Activated CD8-positive, alpha-beta memory T cell treated with anti-CD3 and anti-CD28 coated beads, Interleukin-2, amount 50 U/mL, for 1 hour (primary cell): ENCODE data around the gene SCGB1D4.
"Not testable (repeated sequence)": the region's sequence is repeated elsewhere in the genome, so short reads cannot be mapped to it uniquely, and the experiment has no call there.

Source experiments
- DNase-seq: peaks from one replicate; pipeline ENCODE4 v3.0.0-alpha.2; 2020; ENCODE audit errors: extremely low read depth

The SCGB1D4 gene, protein sequence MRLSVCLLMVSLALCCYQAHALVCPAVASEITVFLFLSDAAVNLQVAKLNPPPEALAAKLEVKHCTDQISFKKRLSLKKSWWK

DNA sequence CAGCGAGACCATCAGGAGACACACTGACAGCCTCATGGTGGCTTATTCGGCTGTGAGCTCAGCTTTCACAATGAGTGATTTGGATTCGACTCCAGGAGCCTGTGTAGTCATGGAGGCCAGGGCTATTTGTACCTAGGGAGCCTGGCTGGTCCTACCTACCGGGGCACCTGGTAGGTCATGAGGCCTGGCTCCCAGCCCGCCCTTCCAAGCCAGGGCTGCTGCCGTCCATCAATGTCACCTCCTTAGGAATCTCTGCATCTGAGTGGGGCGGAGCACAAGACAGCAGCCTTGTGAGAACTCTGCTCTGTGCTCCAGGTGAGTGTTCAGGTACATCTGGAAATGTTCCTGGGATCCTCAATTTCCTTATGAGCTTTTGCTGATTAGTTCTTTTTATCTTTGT, at the start of gene SCGB1D4:
Gene SCGB1D4 (minus strand): TSS at position 101 of the 400 bp plus-strand sequence. CDS start 65 bp downstream, at position 36.
- DNase-seq: no peak

DNA sequence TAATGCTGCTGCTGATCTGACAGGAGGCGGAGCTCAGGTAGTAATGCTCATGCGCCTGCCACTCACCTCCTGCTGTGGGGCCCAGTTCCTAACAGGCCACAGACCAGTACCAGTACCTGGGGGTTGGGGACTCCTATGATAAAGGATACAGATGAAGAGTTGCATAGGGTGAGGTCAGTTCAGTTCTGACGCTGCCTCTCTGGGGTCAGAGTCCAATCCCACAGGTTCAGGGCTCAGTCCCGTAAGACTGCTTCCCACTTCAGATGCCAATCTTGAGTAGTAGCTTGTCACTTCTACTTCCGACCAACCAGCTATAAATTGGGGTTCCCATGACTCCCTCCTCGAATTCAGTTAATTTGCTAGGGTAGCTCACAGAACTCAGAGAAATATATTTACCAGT, 47.0 kb upstream of the SCGB1D4 start:
- DNase-seq: no peak

DNA sequence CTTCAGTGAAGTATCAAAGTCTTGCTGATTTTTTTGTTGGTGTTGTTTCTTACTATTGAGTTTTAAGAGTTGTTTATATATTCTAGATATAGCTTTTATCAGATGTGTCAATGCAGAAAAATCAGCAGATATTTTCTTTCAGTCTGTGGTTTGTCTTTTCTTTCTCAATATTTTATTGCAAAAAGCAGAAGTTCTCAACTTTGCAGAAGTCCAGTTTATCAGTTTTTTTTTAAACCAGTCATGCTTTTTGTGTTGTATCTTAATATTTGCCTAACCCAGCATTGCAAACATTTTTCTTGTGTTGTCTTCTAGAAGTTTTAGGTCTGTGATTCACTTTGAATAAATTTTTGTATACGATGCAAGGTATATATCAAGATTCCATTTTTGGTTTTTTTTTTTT, 45.3 kb upstream of the SCGB1D4 start:
- no peak for DNase-seq

DNA sequence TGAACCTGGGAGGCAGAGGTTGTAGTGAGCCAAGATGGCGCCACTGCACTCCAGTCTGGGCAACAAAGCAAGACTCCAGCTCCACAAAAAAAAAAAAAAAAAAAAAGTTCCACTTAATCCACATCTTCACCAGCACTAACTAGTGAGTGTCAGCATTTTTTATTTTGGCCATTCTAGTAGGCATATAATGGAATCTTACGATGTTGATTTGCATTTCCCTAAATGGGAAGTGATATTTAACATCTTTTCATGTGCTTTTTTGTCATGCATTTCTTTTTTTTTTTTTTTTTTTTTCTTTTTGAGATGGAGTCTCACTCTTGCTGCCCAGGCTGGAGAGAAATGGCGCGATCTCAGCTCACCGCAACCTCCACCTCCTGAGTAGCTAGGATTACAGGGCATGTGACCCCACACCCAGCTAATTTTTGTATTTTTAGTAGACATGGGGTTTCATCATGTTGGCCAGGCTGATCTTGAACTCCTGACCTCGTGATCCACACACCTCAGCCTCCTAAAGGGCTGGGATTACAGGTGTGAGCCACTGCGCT, 44.8 kb upstream of the SCGB1D4 start:
- DNase-seq: not testable (repeated sequence)

DNA sequence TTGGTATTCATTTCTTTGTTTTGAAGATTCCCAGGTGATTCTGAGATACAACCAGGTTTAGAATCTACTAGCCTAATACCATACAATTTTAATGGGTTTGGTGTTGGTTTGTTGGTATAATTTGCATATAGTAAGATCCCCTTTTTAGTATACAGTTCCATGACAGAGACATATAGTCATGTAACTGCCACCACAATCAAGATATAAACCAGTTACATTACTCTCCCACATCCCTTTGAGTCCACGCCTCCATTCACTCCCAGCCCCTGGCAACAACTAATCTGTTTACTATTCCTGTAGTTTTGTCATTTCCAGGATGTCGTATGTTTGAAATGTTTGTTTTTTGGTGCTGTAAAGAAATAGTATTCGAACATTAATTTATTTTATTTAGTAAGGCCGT, 42.7 kb upstream of the SCGB1D4 start:
- no peak for DNase-seq

DNA sequence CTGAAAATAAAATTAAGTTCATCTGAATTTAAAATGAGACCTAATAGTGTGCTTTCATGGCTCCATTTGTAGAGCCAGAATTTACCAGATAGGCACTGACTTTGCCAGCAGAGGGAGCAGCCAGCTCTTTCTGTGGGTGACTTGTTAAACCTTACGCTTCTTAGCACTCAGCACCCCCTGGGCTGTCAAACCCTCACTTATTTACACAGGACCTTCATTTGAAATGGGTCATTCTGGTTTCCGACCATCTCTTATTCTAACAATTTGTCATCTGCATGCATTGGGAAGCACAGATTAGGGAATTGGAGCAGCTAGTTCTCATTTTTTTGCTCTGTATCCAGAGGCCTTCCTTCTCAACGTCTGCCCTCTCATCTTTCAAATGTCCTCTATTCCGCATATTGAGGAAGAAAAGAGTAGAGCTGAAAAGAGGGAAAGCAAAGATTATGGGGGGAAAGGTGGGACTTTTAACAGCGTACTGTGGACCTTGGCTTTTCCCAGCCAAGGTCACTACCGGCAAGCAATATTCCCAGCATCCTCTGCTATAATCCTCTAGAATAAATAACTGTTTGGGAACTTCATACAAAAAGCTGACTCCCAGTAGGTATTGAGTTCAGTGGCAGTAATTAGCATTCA, 41.5 kb upstream of the SCGB1D4 start:
- peak; percentile 16 for DNase-seq

DNA sequence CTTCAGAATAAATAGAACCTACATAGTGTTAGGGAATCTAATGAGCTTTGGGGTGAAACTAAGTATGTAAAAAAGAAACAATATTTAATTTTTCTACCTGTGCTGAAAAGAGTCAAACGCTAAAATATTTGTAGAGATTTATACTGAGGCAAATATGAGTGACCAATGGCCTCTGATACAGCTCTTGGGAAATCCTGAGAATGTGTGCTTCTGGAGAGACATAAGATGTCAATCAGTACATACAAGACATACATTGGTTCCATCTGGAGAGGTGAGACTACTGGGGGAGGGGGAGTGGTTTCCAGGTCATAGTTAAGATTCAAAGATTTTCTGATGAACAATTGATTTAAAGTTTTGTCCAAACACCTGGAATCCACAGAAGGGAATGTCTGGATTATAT, 39.3 kb upstream of the SCGB1D4 start:
- no peak for DNase-seq

DNA sequence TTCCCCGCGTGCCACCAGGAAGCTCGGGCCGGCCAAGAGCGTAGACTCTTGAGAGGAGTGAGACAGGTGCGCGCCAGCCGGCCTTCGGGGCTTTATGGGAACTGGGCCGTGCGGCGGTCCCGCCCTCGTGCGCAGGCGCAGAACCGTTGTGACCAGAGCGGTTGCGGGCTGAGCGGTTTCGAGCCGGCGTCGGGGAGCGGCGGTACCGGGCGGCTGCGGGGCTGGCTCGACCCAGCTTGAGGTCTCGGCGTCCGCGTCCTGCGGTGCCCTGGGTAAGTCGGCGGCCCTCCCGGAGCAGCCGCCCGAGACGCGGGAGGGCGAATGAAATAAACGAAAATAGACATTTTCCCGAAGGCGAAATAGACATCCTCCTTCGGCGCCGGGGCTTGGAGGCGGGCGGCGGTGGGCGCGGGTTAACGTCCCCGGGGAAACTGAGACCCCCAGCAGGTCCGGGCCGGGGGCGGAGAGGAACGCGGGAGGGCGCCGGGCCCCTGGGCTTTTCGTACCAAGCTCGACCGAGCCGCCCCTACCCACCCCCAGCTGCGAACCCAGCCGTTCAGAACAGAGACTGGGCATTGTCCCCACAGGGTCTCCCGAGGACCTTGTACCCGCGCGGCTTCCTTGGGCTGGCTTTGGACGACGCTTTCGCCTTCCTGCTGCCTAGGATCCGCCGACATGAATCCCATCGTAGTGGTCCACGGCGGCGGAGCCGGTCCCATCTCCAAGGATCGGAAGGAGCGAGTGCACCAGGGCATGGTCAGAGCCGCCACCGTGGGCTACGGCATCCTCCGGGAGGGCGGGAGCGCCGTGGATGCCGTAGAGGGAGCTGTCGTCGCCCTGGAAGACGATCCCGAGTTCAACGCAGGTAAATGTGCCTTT, 38.7 kb upstream of the SCGB1D4 start, which contains the start of gene ASRGL1:
Gene ASRGL1 (plus strand): TSS at position 146 of the 879 bp plus-strand sequence. CDS start 530 bp downstream, at position 676.
- DNase-seq: peak; percentile 43

DNA sequence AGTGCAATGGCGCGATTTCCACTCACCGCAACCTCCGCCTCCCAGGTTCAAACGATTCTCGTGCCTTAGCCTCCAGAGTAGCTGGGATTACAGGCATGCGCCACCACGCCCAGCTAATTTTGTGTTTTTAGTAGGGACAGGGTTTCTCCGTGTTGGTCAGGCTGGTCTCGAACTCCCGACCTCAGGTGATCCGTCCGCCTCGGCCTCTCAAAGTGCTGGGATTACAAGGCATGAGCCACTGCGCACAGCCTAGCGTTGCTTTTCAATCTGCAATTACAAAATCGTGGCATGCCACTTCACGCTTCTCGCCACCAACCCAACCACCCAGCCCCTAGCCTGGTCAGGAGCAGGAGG, 38.1 kb upstream of the SCGB1D4 start:
- DNase-seq: not testable (repeated sequence)

DNA sequence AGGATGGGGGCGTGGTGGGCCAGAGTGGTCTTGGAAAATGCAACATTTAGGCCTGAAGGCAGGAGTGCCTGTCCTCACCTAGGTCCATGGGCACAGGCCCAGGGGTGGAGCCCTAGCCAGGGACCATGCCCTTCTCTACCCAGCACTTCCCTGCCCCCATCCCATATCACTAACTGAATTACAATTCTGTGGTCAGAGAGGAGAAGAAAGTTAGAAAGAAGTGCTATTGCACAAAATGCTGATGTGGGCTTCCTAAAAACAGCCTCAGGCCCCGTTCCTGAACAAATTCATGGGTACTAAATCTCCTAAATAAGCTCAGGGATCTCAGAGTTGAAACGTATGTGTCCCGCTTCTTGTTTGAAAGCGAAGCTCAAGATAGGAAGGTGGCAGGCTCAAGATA, 34.9 kb upstream of the SCGB1D4 start:
- DNase-seq: no peak

DNA sequence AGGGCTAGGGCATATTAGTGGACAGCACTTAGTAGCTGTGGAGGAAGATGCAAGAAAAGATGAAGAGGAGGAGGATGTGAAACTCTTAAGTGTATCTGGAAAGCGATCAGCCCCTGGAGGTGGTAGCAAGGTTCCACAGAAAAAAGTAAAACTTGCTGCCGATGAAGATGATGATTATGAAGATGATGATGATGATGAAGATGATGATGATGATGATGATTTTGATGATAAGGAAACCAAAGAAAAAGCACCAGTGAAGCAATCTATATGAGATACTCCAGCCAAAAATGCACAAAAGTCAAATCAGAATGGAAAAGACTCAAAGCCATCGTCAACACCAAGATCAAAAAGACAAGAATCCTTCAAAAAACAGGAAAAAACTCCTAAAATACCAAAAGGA, 32.4 kb upstream of the SCGB1D4 start:
- not testable (repeated sequence) for DNase-seq

DNA sequence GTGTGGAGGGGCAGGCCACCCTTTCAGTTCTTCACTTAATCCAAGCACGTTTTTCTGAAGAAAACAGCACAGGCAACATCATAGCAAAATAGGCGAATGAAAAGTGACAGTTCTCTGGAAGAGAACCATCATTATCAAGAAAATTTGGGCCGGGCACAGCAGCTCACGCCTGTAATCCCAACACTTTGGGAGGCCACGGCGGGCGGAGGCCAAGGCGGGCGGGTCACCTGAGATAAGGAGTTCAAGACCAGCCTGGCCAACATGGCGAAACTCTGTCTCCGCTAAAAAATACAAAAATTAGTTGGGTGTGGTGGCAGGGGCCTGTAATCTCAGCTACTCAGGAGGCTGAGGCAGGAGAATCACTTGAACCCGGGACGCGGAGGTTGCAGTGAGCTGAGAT, 28.7 kb upstream of the SCGB1D4 start:
- not testable (repeated sequence) for DNase-seq

DNA sequence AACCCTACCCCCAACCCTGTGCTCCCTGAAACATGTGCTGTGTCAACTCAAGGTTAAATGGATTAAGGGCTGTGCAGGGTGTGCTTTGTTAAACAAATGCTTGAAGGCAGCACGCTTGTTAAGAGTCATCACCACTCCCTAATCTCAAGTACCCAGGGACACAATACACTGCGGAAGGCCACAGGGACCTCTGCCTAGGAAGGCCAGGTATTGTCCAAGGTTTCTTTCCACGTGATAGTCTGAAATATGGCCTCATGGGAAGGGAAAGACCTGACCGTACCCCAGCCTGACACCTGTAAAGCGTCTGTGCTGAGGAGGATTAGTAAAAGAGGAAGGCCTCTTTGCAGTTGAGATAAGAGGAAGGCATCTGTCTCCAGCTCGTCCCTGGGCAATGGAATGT, 27.8 kb upstream of the SCGB1D4 start:
- not testable (repeated sequence) for DNase-seq

DNA sequence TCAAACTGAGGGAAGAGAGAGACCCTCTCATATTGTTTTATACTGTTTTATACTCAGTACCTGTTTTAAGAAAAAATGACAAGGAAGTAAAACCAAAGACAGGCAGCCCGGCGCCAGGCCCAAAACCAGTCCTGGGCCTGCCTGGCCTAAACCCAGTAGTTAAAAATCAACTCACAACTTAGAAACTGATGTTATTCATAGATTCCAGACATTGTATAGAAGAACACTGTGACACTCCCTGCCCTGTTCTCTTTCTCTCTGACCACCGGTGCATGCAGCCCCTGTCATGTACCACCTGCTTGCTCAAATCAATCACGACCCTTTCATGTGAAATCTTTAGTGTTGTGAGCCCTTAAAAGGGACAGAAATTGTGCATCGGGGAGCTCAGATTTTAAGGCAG, 26.9 kb upstream of the SCGB1D4 start:
- DNase-seq: not testable (repeated sequence)

DNA sequence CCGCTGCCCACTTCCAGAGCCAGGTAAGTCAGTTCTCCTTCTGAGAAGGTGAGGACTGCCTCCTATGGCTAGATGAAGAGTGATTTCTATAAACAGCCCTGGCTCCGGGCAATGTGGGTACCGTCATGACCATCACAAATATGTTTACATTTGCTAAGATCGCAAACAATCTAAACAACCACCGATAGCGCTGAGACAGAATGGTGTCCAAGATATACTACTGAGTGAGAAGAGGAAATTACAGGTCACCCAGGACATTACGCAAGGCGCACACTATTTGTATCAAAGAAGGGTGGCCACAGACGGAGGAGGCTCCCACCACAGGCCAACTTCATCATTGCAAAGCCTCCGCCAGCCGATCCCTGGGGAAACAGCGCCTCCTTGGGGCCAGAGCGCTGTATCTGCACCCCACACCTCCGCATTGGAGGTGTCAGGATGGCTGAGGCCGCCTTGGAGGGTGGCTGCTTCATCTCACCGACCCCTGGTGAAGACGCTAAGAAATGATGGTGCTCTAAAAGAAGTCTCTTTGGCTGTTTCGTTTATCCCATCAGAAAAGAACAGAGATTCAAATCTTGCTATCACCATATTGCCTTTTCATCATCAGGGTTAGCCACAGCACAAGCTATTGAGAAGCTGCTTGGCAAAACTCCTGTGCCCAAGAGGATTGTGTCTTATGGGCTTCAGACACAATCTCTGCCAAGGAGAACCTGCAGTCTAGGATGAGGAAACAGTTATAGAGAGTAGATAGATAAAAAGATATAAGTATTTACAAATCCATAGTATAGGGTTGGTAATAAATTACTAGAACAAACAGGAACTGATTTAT, 26.1 kb upstream of the SCGB1D4 start:
- no peak for DNase-seq

DNA sequence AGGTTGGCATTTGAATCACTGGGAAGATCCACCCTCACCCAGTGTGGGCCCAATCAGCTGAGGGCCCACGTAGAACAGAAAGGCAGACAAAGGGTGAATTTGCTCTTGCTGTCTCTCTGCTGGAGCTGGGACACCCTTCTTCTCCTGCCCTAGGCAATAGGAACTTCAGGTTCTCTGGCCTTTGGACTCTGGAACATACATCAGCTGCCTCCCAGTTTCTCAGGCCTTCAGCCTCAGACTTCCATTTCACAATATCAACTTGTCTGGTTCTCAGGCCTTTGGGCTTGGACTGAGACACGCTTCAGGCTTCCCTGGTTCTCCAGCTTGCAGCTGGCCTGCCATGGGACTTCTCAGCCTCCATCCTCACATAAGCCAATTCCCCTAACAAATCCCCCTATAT, 23.6 kb upstream of the SCGB1D4 start:
- no peak for DNase-seq

DNA sequence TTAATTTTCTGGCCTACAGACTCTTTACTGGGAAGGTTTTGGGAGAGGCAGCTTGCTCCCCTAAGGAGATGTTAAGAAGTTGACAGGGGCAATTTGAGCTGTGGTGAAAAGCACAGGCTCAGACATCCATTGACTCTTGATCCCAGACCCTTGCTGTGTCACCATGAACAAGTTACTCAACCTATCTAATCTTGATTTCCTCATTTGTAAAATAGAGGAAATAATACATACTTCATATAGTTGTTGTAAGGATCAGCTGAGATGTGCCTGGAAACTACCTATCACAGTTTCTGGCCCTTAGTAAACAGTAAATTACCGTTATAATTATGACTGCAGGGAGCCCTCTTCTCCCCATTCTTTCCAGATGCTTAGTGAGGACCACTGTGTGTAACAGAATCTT, 16.6 kb upstream of the SCGB1D4 start:
- DNase-seq: no peak

DNA sequence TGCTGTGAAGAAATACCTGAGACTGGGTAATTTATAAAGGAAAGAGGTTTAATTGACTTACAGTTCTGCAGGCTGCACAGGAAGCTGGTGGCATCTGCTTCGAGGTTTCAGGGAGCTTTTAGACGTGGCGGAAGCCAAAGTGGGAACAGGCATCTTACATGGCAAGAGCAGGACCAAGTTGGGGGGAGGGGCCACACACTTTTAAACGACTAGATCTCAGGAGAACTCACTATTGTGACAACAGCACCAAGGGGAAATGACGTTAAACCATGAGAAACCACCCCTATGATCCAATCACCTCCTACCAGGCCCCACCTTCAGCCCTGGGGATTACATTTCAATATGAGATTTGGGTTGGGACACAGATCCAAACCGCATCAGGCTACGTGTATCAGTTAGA, 11.1 kb upstream of the SCGB1D4 start:
- DNase-seq: no peak

DNA sequence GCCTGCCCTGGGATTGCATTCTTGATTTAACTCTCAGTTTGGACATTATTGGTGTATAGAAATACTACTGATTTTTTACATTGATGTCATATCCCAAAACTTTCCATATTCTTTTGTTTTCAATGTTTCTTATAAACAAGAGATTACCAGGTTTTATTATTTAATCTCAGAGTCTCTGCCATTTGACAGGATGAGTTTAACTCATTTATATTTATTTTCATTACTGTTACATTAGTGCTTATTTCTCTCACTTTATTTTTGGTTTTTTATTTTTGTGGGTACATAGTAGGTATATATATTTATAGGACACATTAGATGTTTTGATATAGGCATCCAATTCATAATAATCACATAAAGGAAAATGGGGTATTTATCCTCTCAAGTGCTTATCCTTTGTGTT, 9.1 kb upstream of the SCGB1D4 start:
- DNase-seq: no peak

DNA sequence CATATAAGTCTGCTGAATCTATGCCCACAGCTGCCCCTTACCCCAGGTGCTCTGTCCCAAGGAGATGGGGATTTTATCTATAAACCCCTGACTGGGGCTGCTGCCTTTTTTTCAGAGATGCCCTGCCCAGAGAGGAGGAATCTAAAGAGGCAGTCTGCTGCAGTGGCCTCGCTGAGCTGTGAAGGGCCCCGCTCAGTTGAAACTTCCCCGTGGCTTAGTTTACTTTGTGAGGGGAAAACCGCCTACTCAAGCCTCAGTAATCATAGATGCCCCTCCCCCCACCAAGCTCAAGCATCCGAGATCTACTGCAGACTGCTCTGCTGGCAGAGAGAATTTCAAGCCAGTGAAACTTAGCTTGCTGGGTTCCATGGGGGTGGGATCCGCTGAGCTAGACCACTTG, 7.4 kb upstream of the SCGB1D4 start:
- no peak for DNase-seq

DNA sequence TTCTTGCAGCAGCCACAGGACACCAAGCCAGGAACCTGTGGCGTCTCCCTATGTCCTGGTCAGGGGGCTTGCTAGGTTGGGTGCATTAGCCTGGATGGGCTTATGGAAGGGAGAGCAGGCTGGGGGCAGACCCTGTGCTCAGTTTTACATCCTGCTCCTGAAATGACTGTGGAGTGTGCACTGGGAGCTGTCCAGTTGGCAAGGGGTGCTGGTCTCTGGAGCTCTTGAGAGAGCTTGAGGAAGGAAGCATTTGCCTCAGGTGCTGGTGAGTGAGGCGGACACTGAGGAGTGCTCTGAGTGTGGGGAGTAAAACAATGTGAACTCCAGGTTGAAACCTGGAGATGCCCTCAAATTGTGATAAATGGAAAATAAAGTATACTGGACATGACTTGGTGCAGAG, 3.4 kb downstream of the SCGB1D4 start:
- no peak for DNase-seq

DNA sequence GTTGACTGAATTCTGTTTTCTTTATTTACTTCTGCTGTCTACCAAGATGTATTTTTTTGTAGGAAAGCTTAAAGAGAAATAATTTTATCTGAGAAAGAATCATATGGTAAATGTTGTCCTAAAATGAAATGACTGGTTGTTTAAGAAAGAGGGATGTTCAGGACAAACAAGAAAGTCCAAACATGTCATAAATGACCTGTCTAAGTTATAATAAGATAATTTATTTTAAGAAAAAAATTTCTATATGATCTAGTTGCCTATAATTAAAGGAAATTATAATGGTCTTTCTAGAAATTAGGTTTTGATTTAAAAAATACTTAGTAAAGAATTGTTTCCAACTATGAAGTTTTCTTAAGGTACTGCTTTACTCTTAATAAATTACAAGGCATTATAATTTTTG, 18.4 kb downstream of the SCGB1D4 start:
- DNase-seq: no peak
